ENCODE measurements around the gene COL19A1.

DNA sequence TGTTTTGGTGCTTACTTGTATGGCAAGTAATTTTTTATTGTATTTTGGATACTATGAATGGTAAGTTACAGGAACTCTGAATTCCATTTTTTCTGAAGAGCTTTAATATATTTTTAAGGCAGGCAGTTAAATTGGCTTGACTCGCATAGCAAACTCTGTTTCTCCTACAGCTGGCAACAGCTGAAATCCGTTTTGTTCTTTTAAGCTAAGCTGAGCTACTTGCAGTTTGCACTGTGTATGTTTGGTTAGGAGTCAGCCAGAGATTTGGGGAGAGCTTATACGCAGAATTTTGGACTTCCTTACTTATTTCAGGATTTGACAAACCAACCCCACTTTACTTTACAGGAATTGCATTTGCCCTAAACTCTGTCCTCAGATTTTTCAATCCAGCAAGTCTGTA is 179.1 kb downstream of the COL19A1 start:
- TF ChIP-seq, protein P1, sequence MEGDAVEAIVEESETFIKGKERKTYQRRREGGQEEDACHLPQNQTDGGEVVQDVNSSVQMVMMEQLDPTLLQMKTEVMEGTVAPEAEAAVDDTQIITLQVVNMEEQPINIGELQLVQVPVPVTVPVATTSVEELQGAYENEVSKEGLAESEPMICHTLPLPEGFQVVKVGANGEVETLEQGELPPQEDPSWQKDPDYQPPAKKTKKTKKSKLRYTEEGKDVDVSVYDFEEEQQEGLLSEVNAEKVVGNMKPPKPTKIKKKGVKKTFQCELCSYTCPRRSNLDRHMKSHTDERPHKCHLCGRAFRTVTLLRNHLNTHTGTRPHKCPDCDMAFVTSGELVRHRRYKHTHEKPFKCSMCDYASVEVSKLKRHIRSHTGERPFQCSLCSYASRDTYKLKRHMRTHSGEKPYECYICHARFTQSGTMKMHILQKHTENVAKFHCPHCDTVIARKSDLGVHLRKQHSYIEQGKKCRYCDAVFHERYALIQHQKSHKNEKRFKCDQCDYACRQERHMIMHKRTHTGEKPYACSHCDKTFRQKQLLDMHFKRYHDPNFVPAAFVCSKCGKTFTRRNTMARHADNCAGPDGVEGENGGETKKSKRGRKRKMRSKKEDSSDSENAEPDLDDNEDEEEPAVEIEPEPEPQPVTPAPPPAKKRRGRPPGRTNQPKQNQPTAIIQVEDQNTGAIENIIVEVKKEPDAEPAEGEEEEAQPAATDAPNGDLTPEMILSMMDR (IDR thresholded peaks at IDR 0.05; ENCODE audit: low read length), result no peak
- no peak for TF ChIP-seq EZH2 (optimal IDR thresholded peaks at IDR 0.05; ENCODE audit: low read depth, low read length)
- no peak for TF ChIP-seq EZH2phosphoT487 (IDR thresholded peaks at IDR 0.05; ENCODE audit: low read length)

Data from MM.1S (cell line).